GM10248 (cell line): ENCODE results near the gene DBNL.

Experiments used
- CTCF ChIA-PET: fragments of 300-600 bp; sonication (Branson Sonifier 250); formaldehyde crosslinking; extraction: SDS; loops from one replicate; lab custom pipeline; 2021; ENCODE audit warnings: antibody characterized with exemption; lab: Yijun Ruan, JAX
- POLR2A ChIA-PET: fragments of 350-650 bp; sonication (Branson Sonifier 250); formaldehyde crosslinking; extraction: SDS; loops from one replicate; lab custom pipeline; 2020; ENCODE audit warnings: antibody characterized with exemption; lab: Yijun Ruan, JAX
- DNase-seq: peaks from one replicate; pipeline ENCODE4 v3.0.0; 2012; ENCODE audit errors: extremely low spot score
- TF ChIP-seq, protein P1 (sequence below): IDR thresholded peaks from 2 replicates; pipeline ENCODE4 v1.5.1; 2012; ENCODE audit warnings: mild to moderate bottlenecking, low read depth; ENCODE audit errors: extremely low read depth, missing control alignments, control extremely low read depth

The DBNL gene

DNA sequence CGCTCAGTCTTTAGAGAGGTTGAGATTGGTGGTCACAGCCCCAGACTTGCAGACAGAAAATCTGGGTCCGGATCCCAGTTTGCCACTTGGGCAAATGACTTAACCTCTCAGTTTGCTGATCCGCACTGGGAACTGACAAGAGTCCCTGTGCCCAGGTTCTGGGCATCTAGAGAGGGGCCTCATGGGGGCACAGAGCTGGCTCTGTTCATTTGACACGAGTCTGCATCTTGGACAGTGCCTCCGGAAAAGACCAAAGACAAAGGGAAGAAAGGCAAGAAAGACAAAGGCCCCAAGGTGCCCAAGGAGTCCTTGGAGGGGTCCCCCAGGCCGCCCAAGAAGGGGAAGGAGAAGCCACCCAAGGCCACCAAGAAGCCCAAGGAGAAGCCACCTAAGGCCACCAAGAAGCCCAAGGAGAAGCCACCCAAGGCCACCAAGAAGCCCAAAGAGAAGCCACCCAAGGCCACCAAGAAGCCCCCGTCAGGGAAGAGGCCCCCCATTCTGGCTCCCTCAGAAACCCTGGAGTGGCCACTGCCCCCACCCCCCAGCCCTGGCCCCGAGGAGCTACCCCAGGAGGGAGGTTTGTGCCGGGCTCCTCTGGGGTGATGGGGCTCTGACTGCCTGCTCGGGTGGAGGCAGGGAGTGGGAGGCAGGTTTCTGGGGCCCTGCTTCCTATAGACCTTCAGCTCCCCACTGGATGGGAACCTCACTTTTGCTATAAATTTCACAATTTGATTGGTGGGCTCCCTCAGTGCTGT is 62.0 kb downstream of the DBNL start:
- TF ChIP-seq, protein P1, sequence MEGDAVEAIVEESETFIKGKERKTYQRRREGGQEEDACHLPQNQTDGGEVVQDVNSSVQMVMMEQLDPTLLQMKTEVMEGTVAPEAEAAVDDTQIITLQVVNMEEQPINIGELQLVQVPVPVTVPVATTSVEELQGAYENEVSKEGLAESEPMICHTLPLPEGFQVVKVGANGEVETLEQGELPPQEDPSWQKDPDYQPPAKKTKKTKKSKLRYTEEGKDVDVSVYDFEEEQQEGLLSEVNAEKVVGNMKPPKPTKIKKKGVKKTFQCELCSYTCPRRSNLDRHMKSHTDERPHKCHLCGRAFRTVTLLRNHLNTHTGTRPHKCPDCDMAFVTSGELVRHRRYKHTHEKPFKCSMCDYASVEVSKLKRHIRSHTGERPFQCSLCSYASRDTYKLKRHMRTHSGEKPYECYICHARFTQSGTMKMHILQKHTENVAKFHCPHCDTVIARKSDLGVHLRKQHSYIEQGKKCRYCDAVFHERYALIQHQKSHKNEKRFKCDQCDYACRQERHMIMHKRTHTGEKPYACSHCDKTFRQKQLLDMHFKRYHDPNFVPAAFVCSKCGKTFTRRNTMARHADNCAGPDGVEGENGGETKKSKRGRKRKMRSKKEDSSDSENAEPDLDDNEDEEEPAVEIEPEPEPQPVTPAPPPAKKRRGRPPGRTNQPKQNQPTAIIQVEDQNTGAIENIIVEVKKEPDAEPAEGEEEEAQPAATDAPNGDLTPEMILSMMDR = no peak
- ChIA-PET POLR2A (interaction anchor here (0.5 kb wide), 1 partner anchor 31 kb away, joined by 4 read pairs; no protein-coding TSS in a partner anchor), CTCF (interaction anchor here (0.8 to 1.5 kb wide), 6 partner anchors 8 to 21 kb away, joined by 3 to 4 read pairs (median 3); no protein-coding TSS in a partner anchor)
- no peak for DNase-seq

DNA sequence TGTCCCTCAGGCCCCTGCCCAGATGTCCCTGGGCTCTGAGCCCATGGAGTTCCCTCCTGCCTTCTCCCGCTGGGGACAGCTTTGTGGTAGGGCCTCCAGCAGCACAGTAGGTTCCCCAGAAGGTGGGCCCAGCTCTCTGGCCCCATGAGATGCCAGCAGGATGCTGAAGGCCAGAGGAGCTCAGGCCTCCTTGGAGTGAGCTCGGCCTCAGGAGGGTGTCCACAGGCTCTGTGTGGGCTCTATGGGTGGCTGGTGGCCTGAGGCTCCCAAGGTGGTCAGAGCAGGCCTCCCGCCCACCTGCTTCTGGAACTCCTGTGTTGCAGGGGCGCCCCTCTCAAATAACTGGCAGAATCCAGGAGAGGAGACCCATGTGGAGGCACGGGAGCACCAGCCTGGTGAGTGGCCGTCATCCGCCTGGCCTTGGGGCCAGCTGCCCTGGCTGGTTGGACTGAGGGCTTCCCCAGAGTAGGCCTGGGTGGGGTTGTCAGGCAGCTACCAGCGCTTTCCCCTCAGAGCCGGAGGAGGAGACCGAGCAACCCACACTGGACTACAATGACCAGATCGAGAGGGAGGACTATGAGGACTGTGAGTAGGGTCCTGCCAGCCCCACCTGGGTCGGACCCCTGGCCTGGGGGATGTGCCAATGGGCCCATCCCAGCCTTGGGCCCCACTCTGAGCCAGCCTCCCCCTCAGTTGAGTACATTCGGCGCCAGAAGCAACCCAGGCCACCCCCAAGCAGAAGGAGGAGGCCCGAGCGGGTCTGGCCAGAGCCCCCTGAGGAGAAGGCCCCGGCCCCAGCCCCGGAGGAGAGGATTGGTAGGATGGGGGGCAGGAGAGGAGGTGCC is 62.8 kb downstream of the DBNL start:
- no peak for DNase-seq
- TF ChIP-seq, protein P1 = no peak
- ChIA-PET POLR2A (interaction anchor here (0.5 kb wide), 1 partner anchor 30 kb away, joined by 4 read pairs; no protein-coding TSS in a partner anchor), CTCF (interaction anchor here (0.8 to 1.2 kb wide), 4 partner anchors 9 to 22 kb away, joined by 3 read pairs; no protein-coding TSS in a partner anchor)

DNA sequence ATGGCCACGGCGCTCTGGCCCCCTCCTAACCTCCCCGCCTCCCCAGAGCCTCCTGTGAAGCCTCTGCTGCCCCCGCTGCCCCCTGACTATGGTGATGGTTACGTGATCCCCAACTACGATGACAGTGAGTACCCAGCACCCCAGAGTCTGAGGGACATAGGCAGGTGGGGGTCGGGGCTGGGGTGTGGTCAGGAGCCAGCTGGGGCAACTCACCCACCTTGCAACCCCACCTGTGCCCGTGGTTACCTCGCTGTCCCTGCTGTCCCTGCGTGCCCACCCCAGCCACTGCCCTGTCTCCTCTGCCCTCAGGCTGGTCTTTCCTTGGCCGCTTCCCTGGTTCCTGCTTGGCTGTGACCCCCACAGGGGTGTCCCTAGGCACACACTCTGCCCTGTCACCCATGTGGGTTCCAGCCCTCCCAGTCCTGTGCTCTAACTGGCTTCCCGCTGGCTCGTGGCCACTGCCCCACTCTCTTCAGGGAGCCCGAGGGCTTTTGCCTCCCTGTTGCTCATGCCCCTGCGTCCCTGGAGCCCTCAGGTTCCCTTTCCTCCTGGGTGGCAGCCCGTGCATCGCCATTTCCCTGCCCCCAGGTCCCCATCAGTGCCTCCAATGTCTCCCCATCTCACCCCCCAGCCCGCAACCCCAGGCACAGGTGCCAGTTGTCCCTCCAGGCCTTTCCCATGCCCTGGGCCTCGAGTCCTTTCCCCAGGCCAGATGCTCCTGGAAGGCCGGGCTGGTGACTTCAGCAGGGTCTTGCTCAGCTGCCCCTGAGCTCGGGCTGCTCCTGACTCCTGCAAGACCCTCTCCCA is 63.7 kb downstream of the DBNL start:
- TF ChIP-seq, protein P1 = no peak
- CTCF ChIA-PET = no interaction called here
- POLR2A ChIA-PET = no interaction called here
- no peak for DNase-seq

DNA sequence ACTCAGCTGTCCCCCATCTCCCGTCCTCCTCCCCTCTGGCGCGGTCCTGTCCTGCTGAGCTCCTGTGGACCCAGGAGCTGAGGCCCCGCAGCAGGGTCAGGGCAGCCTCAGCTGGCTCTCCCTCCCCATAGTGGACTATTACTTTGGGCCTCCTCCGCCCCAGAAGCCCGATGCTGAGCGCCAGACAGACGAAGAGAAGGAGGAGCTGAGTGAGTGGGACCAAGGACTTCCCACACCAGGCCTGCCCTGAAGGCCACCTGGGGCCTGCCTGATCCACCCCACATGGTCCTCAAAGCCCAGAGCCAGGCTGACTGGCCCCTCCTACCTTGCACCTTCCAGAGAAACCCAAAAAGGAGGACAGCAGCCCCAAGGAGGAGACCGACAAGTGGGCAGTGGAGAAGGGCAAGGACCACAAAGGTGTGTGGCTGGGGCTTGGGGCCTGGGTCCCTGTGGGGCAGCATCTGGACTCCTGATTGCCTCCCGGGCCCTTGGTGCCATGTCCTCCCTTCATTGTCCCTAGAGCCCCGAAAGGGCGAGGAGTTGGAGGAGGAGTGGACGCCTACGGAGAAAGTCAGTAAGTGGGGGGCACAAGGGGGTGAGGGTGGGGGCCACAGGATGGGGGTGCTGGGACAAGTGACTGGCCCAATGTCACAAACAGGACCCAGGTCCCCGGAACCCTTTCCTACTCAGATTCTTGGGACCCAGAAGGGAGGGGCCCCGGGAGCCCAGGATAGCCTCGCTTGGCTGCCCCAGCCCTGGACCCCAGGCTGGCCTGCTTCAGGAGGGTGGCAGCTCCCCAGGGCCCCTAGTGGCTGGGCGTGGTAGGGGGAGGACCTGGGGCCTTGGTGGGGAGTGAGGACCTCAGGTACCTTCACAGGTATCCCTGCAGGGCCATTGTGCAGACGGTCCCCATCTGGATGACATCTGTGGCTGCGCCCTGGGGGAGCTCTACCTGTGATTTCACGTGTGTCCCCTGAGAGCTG is 64.6 kb downstream of the DBNL start:
- no peak for DNase-seq
- TF ChIP-seq, protein P1 = no peak
- ChIA-PET CTCF (interaction anchor here (1.0 kb wide), 1 partner anchor 133 kb away, joined by 3 read pairs; no protein-coding TSS in a partner anchor), POLR2A (no interaction called here)

DNA sequence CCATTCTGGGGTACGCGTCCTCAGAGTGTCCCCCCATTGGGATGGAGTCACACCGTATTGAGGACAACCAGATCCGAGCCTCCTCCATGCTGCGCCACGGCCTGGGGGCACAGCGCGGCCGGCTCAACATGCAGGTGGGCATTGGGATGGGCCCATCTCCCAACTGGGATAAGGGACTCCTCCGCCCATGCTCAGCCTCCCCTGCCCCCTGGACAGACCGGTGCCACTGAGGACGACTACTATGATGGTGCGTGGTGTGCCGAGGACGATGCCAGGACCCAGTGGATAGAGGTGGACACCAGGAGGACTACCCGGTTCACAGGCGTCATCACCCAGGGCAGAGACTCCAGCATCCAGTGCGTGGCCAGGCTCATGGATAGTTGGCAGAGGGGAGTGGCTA is 65.5 kb downstream of the DBNL start:
- no peak for DNase-seq
- ChIA-PET POLR2A (no interaction called here), CTCF (interaction anchor here (1.0 to 2.0 kb wide), 3 partner anchors 12 to 132 kb away, joined by 3 to 7 read pairs (median 3); no protein-coding TSS in a partner anchor)
- TF ChIP-seq, protein P1 = no peak
